Epithelial cell of esophagus (primary cell): ENCODE measurements around the gene INPP4A.
"Not testable (repeated sequence)": the region's sequence is repeated elsewhere in the genome, so short reads cannot be mapped to it uniquely, and the experiment has no call there.

Source experiments
- DNase-seq: peaks from one replicate; pipeline ENCODE4 v3.0.0; 2010; ENCODE audit warnings: low read depth
- H3K4me3 ChIP-seq: 2 replicates; pipeline ENCODE4 v1.5.1; 2011; ENCODE audit warnings: mild to moderate bottlenecking, low read length, control low read depth
- TF ChIP-seq, protein P1 (sequence below): IDR thresholded peaks from 2 replicates; pipeline ENCODE4 v1.5.1; 2011; ENCODE audit warnings: low read depth, mild to moderate bottlenecking, low read length, control low read depth, inconsistent platforms; ENCODE audit not compliant: insufficient read depth; ENCODE audit errors: missing control alignments

Gene INPP4A

DNA sequence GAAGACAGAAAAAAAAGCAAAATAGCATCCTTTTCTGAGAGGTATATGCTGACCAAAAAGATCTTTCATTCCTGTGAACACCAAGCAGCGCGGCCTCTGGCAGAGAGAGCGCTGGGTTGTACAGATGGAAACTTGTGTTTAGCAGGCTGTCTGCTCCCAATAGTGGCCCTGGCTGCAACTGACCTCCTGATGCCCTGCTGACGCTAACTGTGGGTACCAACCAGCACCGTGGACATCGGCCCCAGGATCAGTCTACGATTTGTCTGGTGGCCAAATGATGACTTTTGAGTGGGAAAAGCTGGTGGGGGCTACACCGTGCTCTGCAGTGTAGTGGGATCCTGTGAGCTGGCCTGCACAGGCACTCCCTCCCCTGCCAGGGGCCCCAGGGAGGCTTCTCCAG lies 147.9 kb downstream of the INPP4A start:
- TF ChIP-seq, protein P1, sequence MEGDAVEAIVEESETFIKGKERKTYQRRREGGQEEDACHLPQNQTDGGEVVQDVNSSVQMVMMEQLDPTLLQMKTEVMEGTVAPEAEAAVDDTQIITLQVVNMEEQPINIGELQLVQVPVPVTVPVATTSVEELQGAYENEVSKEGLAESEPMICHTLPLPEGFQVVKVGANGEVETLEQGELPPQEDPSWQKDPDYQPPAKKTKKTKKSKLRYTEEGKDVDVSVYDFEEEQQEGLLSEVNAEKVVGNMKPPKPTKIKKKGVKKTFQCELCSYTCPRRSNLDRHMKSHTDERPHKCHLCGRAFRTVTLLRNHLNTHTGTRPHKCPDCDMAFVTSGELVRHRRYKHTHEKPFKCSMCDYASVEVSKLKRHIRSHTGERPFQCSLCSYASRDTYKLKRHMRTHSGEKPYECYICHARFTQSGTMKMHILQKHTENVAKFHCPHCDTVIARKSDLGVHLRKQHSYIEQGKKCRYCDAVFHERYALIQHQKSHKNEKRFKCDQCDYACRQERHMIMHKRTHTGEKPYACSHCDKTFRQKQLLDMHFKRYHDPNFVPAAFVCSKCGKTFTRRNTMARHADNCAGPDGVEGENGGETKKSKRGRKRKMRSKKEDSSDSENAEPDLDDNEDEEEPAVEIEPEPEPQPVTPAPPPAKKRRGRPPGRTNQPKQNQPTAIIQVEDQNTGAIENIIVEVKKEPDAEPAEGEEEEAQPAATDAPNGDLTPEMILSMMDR = no peak
- DNase-seq = no peak
- no peak overlapping the region for H3K4me3 ChIP-seq

DNA sequence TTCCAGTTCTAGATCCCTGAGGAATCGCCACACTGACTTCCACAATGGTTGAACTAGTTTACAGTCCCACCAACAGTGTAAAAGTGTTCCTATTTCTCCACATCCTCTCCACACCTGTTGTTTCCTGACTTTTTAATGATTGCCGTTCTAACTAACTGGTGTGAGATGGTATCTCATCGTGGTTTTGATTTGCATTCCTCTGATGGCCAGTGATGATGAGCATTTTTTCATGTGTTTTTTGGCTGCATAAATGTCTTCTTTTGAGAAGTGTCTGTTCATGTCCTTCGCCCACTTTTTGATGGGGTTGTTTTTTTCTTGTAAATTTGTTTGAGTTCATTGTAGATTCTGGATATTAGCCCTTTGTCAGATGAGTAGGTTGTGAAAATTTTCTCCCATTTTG lies 150.0 kb downstream of the INPP4A start:
- not testable (repeated sequence) for DNase-seq, H3K4me3 ChIP-seq

DNA sequence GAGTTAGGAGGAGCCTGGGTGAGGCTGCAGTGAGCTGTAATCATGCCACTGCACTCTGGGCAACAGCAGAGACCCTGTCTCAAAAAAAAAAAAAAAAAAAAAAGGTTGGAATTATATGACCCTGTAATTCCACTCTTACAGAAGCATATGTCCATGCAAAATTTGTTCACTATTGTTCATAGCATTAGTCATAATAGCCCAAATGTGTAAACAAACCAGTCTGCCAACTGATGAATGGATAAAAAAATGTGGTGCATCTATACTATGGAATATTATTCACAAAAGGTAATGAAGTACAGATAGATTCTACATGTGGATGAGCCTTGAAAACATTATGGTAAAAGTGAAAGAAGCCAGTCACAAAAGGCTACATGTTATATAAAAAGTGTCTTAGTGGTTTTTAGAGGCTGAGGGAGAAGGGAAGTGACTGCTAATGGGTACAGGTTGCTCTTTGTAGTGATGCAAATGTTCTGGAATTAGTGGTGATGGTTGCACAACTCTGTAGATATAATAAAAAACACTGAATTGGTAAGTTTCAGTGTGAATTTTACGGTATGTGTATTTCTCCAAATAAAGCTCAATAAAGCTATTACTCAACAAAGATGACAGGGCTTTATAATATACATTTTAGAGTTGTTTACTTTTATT lies 154.2 kb downstream of the INPP4A start:
- TF ChIP-seq, protein P1 = no peak
- DNase-seq = peak; percentile 74
- H3K4me3 ChIP-seq = no peak overlapping the region

DNA sequence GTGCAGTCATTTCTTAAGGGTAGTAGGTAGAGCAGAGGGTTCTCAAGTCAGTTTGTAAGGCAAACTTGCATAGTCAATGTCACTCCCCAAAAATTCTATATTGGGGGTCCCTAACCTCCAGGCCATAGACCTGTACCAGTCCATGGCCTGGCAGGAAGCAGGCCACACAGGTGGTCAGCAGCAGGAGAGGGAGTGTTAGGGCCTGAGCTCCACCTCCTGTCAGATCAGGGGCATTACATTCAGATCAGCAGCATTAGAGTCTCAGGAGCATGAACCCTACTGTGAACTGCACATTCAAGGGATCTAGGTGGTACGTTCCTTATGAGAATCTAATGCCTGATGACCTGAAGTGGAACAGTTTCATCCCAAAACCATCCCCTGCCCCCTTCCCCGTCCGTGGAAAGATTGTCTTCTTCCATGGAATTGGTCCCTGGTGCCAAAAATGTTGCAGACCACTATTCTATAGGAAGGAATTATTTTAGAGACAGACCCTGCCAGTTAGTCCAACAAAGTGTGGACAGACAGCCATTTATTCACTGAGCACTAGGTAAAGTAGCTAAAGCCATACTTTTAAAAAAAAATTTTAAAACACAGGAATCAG lies 157.0 kb downstream of the INPP4A start:
- DNase-seq = peak; percentile 54
- H3K4me3 ChIP-seq = no peak overlapping the region
- TF ChIP-seq, protein P1 = peak; percentile 77

DNA sequence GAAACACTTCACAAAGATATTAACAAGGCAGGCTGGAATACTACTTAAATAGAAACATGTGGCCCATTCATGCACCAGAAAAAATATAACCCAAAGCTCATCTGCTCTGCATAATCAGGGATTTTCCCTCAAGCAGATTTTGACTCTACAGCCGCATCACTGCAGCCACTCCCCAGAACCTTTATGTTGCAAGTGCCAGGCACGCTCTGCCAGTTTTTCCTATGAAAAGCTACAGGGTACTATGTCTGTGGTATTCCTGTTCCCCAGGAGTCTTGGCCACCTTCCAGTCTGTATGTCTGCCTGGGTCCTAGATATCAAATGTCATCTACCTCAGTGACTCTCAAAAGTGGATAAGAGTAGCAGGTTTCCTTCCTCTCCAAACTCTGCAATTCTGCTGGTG lies 159.9 kb downstream of the INPP4A start:
- peak; percentile 42 for DNase-seq
- no peak overlapping the region for H3K4me3 ChIP-seq
- TF ChIP-seq, protein P1 = no peak

DNA sequence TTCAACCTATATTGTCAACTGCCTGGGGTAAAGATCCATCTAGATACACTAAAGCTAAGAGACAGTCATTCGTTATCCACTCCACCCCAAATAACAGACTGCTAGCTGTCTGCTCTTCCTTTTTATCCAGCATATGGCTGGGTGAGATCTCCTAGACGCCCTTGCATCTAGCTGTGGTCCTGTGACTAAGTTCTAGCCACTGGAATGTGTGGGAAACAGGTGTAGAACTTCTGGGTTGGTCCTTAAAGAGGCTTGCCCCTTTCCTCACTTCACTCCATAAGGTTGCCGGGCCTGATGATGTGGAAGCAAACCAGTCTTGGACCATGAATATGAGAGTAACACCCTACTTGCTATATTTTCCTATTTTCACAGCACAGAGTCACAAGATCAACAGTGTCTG lies 160.4 kb downstream of the INPP4A start:
- H3K4me3 ChIP-seq = no peak overlapping the region
- no peak for DNase-seq
- TF ChIP-seq, protein P1 = no peak

DNA sequence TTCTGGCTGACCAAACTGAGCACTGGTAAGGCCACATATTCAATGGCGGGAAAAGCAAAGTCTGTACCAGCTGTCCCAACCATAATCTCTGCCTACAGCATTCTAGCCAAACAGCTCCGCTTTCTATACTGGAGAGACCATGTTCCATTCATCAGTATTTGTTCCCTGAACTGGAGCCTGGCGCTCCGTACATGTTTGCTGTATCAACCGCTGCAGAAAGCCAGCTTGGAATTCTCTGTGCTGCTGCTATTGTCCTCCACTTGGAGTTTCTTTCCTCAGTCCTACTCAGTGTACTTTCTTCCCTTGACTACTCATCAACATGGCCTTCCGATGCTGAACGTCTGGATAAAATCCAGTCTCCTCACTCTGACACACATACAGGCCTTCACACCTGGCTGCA lies 161.8 kb downstream of the INPP4A start:
- no peak overlapping the region for H3K4me3 ChIP-seq
- TF ChIP-seq, protein P1 = no peak
- DNase-seq = no peak
